K562 (cell line): Measurements from ENCODE around the gene SFXN3. TPM values are rescaled to one million over a fixed set of nuclear protein-coding genes. Genes with fewer than 3 reads are reported as not detected.

Source experiments
- ATAC-seq: fragments of 200-7000 bp; cut with Tn5 transposase; 3 replicates; pipeline ENCODE4 v1.9.1; 2020; ENCODE audit warnings: moderate library complexity
- BruUV-seq: library from RNA; stranded (reverse); fragments of 400-500 nt; replicated peaks from 2 replicates; lab custom pipeline; 2021; lab: Mats Ljungman, UMichigan
- CTCF ChIA-PET: fragments of 300-600 bp; formaldehyde crosslinking; extraction: SDS; loops from one replicate; lab custom pipeline; 2021; ENCODE audit warnings: low intra/inter-chr PET ratio; lab: Yijun Ruan, JAX
- POLR2A ChIA-PET: fragments of 300-600, 350-650 bp; sonication (Branson Sonifier 250); formaldehyde crosslinking; extraction: SDS; loops from one replicate; lab custom pipeline; 2021; ENCODE audit warnings: antibody characterized with exemption, inconsistent platforms; lab: Yijun Ruan, JAX
- DNase-seq, 4 experiments: peaks; one replicate each; pipeline versions ENCODE4 v3.0.0 to v3.0.0-alpha.2; 2011 to 2018; ENCODE audit warnings: low spot score in 3 of 4, mixed read lengths in 3 of 4; ENCODE audit errors: extremely low read depth in 1 of 4
- FAIRE-seq: peaks from 2 replicates; lab custom pipeline; 2011; peaks lifted over from hg19 to GRCh38; lab: Jason Lieb, UNC
- H2AFZ ChIP-seq: 2 replicates; pipeline ENCODE4 v1.6.0; 2011; ENCODE audit warnings: low read depth, low read length, control low read depth, inconsistent platforms
- H3K27ac ChIP-seq: fragments of 200-600 bp; 3 replicates; pipeline ENCODE4 v1.8.0; 2011; ENCODE audit warnings: low read depth, mild to moderate bottlenecking, control low read depth, inconsistent platforms, low read length, moderate library complexity, mixed read lengths; ENCODE audit errors: extremely low read depth
- H3K27me3 ChIP-seq, 2 experiments: fragments of 300-600 bp in 1 of 2; 2 replicates in 1 of 2; 3 replicates in 1 of 2; pipeline versions ENCODE4 v1.6.0 to v1.8.0; 2011; ENCODE audit warnings: inconsistent platforms in 2 of 2, low read length in 2 of 2, mild to moderate bottlenecking in 1 of 2, mixed read lengths in 1 of 2, moderate library complexity in 1 of 2; ENCODE audit not compliant: control insufficient read depth in 2 of 2, insufficient read depth in 2 of 2
- H3K36me3 ChIP-seq: fragments of 300-600 bp; 3 replicates; pipeline ENCODE4 v1.8.0; 2011; ENCODE audit warnings: mild to moderate bottlenecking, low read length, inconsistent platforms; ENCODE audit not compliant: control insufficient read depth, insufficient read depth
- H3K4me1 ChIP-seq, 2 experiments: fragments of 200-600 bp in 1 of 2; replicated peaks in 1 of 2; 2 replicates in 1 of 2; 3 replicates in 1 of 2; pipeline versions ENCODE4 v1.5.1 to v1.8.0; 2011; ENCODE audit warnings: inconsistent platforms in 2 of 2, low read length in 2 of 2, mild to moderate bottlenecking in 1 of 2, mixed read lengths in 1 of 2, moderate library complexity in 1 of 2; ENCODE audit not compliant: control insufficient read depth in 2 of 2, insufficient read depth in 2 of 2
- H3K4me2 ChIP-seq: 2 replicates; pipeline ENCODE4 v1.6.1; 2011; ENCODE audit warnings: low read length, control low read depth, inconsistent platforms, mixed read lengths; ENCODE audit not compliant: insufficient read depth
- H3K4me3 ChIP-seq: fragments of 200-600 bp; sonication (generic), shearing (Covaris generic); 2 replicates; pipeline ENCODE4 v1.5.1; 2016; ENCODE audit warnings: control low read depth, inconsistent platforms
- H3K79me2 ChIP-seq: fragments of 200-600 bp; 3 replicates; pipeline ENCODE4 v1.8.0; 2011; ENCODE audit warnings: low read length, inconsistent platforms; ENCODE audit not compliant: control insufficient read depth, insufficient read depth
- H3K9ac ChIP-seq, 2 experiments: 2 replicates each; pipeline versions ENCODE4 v1.6.0 to v1.6.1; 2011; ENCODE audit warnings: low read depth in 2 of 2, low read length in 2 of 2, control low read depth in 1 of 2, inconsistent platforms in 1 of 2, mild to moderate bottlenecking in 1 of 2, mixed read lengths in 1 of 2; ENCODE audit not compliant: insufficient read depth in 1 of 2
- H3K9me1 ChIP-seq: one replicate; pipeline ENCODE4 v1.6.0; 2011; ENCODE audit warnings: inconsistent platforms, mild to moderate bottlenecking, low read length, moderate library complexity; ENCODE audit not compliant: control insufficient read depth, insufficient read depth
- H3K9me3 ChIP-seq: replicated peaks from 2 replicates; pipeline ENCODE4 v1.5.1; 2011; ENCODE audit warnings: low read depth, low read length, inconsistent platforms; ENCODE audit not compliant: control insufficient read depth, insufficient read depth
- H4K20me1 ChIP-seq: replicated peaks from 2 replicates; pipeline ENCODE4 v1.6.1; 2011; ENCODE audit warnings: low read length, inconsistent platforms, mixed read lengths; ENCODE audit not compliant: control insufficient read depth, insufficient read depth
- ZKSCAN1 ChIP-seq: fragments of 150-350 bp; IDR thresholded peaks from 2 replicates; pipeline ENCODE4 v1.6.1; 2016; ENCODE audit warnings: low read depth, low read length
- ZNF449 ChIP-seq: fragments of 250-450 bp; sonication (Bioruptor Pico); IDR thresholded peaks from 2 replicates; pipeline ENCODE4 v1.8.0; 2022; ENCODE audit warnings: moderate library complexity, mild to moderate bottlenecking, inconsistent platforms
- ZNF512 ChIP-seq: IDR thresholded peaks from 2 replicates; pipeline ENCODE4 v1.6.1; 2016; ENCODE audit warnings: missing genetic modification characterization, missing compliant biosample characterization
- WGBS: fragments of 100-300 bp; shearing (Covaris generic); methylation state at CpG from one replicate; pipeline ENCODE4 v1.1.6; 2016; ENCODE audit warnings: low coverage, mixed read lengths; ENCODE audit not compliant: insufficient coverage; ENCODE audit errors: missing lambda C conversion rate; 5-methylcytosine and 5-hydroxymethylcytosine counted together
- in situ Hi-C: fragments of 300-500 bp; cut with MboI; formaldehyde crosslinking; loops from 4 replicates; pipeline ENCODE4 v1.15.0; 2018; ENCODE audit warnings: inconsistent platforms, mixed read lengths
- intact Hi-C: fragments of 100-400 bp; cut with micrococcal nuclease; formaldehyde crosslinking; loops from 2 replicates; pipeline ENCODE4 v1.14.2; 2022
- polyA plus RNA-seq, 8 experiments: library from polyadenylated mRNA; depleted of rRNA in 4 of 8; stranded (reverse) in 5 of 8; unstranded in 3 of 8; fragments of >200 nt; fragmentation: Nextera tagmentation in 2 of 8; fragmentation: Illumina TruSeq in 1 of 8; extraction: Ambion mirVana in 2 of 8; extraction: Trizol in 1 of 8; gene quantifications; 2 replicates each; pipeline versions ENCODE4 v1.2.1 to v1.2.3, GENCODE V29; 2011 to 2014; ENCODE audit warnings: inconsistent platforms in 1 of 8, missing spikeins in 1 of 8
- total RNA-seq, 7 experiments: library from RNA; depleted of rRNA in 6 of 7; stranded (reverse); fragments of >200 nt in 6 of 7; fragmentation: Illumina TruSeq in 2 of 7; extraction: Trizol in 2 of 7; gene quantifications; 2 replicates each; pipeline versions ENCODE4 v1.2.1 to v1.2.3, GENCODE V29; 2011 to 2021; ENCODE audit warnings: low replicate concordance in 1 of 7

SFXN3 gene
- total and polyA plus RNA-seq, 9 of the 15 experiments (the other 6 are each of a cell fraction or from before 2014, with no cell fraction given): 0.24 to 4.6 (median 0.86) TPM

- Histone ChIP-seq H3K27ac (no peak overlapping the region), H3K79me2 (peaks cover 51% of the 10 kb centered on the region), H3K9ac (peak overlapping the region in 1 of 2 experiments; percentile 17; a peak in 2 of 4 replicates)
- intact Hi-C loops: no loop called here
- TF ChIP-seq ZNF512 (tag) (peak; percentile 58; the same call in 1 of the 2 replicates), ZNF449 (CRISPR knock-in tag) (no peak), ZKSCAN1 (no peak)
- TF ChIP-seq, all 486 proteins: peak for 1
- no peak for DNase-seq
- POLR2A ChIA-PET: interaction anchor here (0.7 kb wide), 1 partner anchor 15 kb away, joined by 3 read pairs; no protein-coding TSS in a partner anchor
- Histone ChIP-seq H3K4me3 (no peak overlapping the region), H3K9me3 (no peaks in the 10 kb centered on the region), H3K4me2 (no peak overlapping the region), H3K9me1 (no peaks in the 10 kb centered on the region), H3K36me3 (peaks cover 24% of the 10 kb centered on the region; the same call in 2 of the 3 replicates), H3K4me1 (peaks cover 3 to 12% of the 10 kb centered on the region in 2 experiments; a peak in 4 of 5 replicates), H4K20me1 (no peaks in the 10 kb centered on the region), H3K27me3 (no peaks in the 10 kb centered on the region), H2AFZ (no peak overlapping the region)
- 96% methylated on average over 3 of the region's 4 CpGs for WGBS
- in situ Hi-C loops: no loop called here
- no peak for ATAC-seq
- BruUV-seq: no TSS peak
- FAIRE-seq: no peak
- CTCF ChIA-PET: no interaction called here
These were observed 25.5 kb downstream of the SFXN3 start for GRCh38 chr10:101056365-101057151.
